ENCODE results near the gene PCDHB13.
"Not testable (repeated sequence)": the region's sequence is repeated elsewhere in the genome, so short reads cannot be mapped to it uniquely, and the experiment has no call there.

PCDHB13 gene

DNA sequence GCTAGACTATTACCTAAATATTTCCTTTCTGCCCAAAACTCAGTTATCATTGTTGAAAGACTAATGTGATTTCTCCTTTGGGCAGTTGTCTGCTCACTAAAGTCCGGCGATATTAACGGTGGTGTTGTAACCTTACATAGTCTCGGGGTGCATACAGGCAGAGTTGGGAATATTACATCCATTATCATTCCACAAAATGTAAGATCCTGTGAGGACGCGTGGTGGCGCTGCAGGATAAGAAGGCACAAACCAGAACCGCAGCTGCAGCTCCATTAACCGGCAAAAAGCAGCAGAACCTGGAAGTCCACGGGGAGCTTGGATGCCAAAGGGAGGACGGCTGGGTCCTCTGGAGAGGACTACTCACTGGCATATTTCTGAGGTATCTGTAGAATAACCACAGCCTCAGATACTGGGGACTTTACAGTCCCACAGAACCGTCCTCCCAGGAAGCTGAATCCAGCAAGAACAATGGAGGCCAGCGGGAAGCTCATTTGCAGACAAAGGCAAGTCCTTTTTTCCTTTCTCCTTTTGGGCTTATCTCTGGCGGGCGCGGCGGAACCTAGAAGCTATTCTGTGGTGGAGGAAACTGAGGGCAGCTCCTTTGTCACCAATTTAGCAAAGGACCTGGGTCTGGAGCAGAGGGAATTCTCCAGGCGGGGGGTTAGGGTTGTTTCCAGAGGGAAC is at the start of gene PCDHB13:
TSS of gene PCDHB13 (plus strand) at position 264 of the 684 bp plus-strand sequence. CDS start at position 469, 205 bp downstream.
- not testable (repeated sequence) for DNase-seq (ENCODE audit: low read depth)

DNA sequence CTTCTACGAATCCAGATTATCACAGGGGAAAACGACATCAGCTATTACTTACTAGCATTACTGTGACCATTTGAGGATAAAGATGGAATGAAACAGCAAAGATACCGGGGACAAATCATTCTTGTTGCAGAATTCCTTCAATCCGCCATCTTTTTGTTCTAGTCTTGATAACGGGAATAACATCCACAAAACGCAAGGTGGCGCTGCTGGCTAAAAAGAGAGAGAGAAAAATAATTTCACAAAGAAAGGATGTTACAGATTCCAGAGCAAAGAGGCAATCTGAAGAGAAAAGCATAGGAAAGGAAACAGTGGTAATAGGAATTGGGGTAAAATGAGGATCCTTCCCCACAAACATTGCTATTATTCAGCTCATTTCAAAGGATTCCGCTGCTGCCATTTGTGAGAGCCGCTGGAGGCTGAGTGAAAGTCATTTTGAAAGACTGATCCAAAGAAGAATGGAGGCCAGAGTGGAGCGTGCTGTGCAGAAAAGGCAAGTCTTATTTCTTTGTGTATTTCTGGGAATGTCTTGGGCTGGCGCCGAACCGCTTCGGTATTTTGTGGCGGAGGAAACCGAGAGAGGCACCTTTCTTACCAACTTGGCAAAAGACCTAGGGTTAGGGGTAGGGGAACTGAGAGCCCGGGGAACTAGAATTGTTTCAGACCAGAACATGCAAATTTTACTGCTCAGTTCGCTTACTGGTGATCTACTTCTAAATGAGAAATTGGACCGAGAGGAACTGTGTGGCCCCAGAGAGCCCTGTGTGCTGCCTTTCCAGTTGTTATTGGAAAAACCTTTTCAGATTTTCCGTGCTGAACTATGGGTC is 41.1 kb upstream of the PCDHB13 start, which contains the start of gene PCDHB7:
TSS of gene PCDHB7 (plus strand) at position 264 of the 824 bp plus-strand sequence. CDS start at position 456, 192 bp downstream.
- DNase-seq (ENCODE audit: low read depth): no peak

DNA sequence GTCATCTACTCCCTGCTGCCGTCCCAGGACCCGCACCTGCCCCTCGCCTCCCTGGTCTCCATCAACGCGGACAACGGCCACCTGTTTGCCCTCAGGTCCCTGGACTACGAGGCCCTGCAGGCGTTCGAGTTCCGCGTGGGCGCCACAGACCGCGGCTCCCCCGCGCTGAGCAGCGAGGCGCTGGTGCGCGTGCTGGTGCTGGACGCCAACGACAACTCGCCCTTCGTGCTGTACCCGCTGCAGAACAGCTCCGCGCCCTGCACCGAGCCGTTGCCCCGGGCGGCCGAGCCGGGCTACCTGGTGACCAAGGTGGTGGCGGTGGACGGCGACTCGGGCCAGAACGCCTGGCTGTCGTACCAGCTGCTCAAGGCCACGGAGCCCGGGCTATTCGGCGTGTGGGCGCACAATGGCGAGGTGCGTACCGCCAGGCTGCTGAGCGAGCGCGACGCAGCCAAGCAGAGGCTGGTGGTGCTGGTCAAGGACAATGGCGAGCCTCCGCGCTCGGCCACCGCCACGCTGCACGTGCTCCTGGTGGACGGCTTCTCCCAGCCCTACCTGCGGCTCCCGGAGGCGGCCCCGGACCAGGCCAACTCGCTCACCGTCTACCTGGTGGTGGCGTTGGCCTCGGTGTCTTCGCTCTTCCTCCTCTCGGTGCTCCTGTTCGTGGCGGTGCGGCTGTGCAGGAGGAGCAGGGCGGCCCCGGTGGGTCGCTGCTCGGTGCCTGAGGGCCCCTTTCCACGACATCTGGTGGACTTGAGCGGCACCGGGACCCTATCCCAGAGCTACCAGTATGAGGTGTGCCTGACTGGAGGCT is 39.2 kb upstream of the PCDHB13 start:
- not testable (repeated sequence) for DNase-seq (ENCODE audit: low read depth)

DNA sequence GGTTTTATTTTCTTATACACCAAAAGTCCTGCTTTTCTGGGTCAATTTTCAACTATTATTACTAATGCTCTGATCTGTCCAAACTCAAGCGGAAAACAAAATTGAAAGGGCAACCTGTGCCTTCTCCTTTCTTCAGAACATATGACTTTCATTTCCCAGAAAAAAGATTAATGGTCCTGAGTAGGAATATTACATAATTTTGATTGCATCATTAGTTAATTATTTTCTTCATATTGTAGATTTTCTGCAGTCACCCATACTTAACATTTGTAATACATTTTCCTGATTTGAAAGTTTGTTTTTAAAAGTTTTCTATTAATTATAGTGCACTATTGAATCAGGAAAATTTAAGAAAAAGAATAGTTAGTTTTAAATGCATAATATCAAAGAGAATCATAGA is 37.8 kb upstream of the PCDHB13 start:
- DNase-seq (ENCODE audit: low read depth): no peak

DNA sequence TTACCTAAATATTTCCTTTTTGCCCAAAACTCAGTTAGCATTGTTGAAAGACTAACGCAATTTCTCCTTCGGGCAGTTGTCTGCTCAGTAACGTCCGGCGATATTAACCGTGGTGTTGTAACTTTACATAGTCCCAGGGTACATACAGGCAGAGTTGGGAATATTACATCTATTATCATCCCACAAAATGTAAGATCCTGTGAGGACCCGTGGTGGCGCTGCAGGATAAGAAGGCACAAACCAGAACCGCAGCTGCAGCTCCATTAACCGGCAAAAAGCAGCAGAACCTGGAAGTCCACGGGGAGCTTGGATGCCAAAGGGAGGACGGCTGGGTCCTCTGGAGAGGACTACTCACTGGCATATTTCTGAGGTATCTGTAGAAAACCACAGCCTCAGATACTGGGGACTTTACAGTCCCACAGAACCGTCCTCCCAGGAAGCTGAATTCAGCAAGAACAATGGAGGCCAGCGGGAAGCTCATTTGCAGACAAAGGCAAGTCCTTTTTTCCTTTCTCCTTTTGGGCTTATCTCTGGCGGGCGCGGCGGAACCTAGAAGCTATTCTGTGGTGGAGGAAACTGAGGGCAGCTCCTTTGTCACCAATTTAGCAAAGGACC is 36.0 kb upstream of the PCDHB13 start, which contains the start of gene PCDHB8:
TSS of gene PCDHB8 (plus strand) at position 214 of the 615 bp plus-strand sequence. CDS start at position 459, 245 bp downstream.
- DNase-seq (ENCODE audit: low read depth): not testable (repeated sequence)

DNA sequence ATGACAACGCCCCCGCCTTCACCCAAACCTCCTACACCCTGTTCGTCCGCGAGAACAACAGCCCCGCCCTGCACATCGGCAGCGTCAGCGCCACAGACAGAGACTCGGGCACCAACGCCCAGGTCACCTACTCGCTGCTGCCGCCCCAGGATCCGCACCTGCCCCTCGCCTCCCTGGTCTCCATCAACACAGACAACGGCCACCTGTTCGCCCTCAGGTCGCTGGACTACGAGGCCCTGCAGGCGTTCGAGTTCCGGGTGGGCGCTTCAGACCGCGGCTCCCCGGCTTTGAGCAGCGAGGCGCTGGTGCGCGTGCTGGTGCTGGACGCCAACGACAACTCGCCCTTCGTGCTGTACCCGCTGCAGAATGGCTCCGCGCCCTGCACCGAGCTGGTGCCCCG is 34.3 kb upstream of the PCDHB13 start:
- not testable (repeated sequence) for DNase-seq (ENCODE audit: low read depth)

DNA sequence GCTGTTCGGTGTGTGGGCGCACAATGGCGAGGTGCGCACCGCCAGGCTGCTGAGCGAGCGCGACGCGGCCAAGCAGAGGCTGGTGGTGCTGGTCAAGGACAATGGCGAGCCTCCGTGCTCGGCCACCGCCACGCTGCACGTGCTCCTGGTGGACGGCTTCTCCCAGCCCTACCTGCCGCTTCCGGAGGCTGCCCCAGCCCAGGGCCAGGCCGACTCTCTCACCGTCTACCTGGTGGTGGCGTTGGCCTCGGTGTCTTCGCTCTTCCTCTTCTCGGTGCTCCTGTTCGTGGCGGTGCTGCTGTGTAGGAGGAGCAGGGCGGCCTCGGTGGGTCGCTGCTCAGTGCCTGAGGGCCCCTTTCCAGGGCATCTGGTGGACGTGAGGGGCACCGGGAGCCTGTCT is 33.8 kb upstream of the PCDHB13 start:
- not testable (repeated sequence) for DNase-seq (ENCODE audit: low read depth)

DNA sequence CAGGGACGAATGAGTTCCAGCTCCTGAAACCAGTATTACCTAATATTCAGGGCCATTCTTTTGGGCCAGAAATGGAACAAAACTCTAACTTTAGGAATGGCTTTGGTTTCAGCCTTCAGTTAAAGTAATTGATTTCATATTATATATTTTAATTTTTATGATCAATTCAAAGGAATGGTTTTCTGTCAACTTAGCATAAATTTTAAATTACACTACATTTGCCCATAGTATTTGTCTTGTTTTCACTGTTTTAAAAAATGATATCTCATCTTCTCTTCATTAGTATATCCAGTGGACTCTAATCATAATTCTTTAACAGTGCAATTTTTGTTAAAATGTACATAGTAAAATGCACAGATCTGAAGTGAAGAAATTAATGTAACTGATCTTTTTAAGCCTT is 33.4 kb upstream of the PCDHB13 start:
- DNase-seq (ENCODE audit: low read depth): no peak

DNA sequence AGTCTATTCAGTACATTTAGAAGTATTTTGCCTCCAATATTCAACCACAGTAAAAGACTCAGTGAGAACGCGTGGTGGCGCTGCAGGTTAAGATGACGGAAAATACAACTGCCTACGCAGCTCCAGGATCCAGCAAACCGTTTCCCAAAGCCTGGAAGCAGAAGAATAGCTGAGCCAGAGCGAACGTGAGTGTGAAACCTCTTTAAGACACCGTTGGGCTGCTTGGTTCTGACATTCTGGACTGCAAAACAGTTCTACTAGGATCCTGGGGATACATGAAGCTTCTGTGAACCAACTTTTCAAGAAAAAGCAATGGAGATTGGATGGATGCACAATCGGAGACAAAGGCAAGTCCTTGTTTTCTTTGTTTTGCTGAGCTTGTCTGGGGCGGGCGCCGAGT is 31.5 kb upstream of the PCDHB13 start, which contains the start of gene PCDHB16:
TSS of gene PCDHB16 (plus strand) at position 140 of the 400 bp plus-strand sequence. CDS start at position 313, 173 bp downstream.
- DNase-seq (ENCODE audit: low read depth): no peak

DNA sequence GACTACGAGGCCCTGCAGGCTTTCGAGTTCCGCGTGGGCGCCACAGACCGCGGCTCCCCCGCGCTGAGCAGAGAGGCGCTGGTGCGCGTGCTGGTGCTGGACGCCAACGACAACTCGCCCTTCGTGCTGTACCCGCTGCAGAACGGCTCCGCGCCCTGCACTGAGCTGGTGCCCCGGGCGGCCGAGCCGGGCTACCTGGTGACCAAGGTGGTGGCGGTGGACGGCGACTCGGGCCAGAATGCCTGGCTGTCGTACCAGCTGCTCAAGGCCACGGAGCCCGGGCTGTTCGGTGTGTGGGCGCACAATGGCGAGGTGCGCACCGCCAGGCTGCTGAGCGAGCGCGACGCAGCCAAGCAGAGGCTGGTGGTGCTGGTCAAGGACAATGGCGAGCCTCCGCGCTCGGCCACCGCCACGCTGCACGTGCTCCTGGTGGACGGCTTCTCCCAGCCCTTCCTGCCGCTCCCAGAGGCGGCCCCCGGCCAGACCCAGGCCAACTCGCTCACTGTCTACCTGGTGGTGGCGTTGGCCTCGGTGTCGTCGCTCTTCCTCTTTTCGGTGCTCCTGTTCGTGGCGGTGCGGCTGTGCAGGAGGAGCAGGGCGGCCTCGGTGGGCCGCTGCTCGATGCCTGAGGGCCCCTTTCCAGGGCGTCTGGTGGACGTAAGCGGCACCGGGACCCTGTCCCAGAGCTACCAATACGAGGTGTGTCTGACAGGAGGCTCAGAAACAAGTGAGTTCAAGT is 29.4 kb upstream of the PCDHB13 start:
- not testable (repeated sequence) for DNase-seq (ENCODE audit: low read depth)

DNA sequence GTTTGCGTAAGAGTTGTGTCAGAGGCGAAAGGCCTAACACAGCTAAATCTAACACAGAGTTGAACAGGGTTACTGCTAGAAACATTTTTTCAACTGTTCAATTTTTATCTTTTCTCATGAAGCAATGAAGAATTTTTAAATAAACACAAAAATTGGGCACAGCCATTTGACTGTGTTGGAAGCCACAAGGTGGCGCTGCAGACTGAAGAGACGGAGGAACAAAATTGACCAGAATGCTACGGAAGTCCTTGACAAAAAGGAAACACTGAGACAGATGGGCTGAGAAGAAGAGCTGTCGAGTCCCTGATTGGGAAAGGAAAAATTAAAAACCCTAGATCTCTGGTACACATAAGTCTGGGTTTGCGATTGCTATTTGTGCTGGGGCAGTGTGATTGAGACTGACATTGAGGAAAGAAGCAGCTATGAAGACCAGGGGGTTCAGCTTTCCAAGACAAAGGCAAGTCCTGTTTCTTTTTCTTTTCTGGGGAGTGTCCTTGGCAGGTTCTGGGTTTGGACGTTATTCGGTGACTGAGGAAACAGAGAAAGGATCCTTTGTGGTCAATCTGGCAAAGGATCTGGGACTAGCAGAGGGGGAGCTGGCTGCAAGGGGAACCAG is 26.7 kb upstream of the PCDHB13 start, which contains the start of gene PCDHB9:
TSS of gene PCDHB9 (plus strand) at position 265 of the 616 bp plus-strand sequence. CDS start at position 423, 158 bp downstream.
- DNase-seq (ENCODE audit: low read depth): no peak

DNA sequence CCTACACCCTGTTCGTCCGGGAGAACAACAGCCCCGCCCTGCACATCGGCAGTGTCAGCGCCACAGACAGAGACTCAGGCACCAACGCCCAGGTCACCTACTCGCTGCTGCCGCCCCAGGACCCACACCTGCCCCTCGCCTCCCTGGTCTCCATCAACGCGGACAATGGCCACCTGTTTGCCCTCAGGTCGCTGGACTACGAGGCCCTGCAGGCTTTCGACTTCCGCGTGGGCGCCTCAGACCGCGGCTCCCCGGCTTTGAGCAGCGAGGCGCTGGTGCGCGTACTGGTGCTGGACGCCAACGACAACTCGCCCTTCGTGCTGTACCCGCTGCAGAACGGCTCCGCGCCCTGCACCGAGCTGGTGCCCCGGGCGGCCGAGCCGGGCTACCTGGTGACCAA is 25.0 kb upstream of the PCDHB13 start:
- DNase-seq (ENCODE audit: low read depth): not testable (repeated sequence)

DNA sequence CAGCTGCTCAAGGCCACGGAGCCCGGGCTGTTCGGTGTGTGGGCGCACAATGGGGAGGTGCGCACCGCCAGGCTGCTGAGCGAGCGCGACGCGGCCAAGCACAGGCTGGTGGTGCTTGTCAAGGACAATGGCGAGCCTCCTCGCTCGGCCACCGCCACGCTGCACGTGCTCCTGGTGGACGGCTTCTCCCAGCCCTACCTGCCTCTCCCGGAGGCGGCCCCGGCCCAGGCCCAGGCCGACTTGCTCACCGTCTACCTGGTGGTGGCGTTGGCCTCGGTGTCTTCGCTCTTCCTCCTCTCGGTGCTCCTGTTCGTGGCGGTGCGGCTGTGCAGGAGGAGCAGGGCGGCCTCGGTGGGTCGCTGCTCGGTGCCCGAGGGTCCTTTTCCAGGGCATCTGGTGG is 24.6 kb upstream of the PCDHB13 start:
- DNase-seq (ENCODE audit: low read depth): not testable (repeated sequence)

DNA sequence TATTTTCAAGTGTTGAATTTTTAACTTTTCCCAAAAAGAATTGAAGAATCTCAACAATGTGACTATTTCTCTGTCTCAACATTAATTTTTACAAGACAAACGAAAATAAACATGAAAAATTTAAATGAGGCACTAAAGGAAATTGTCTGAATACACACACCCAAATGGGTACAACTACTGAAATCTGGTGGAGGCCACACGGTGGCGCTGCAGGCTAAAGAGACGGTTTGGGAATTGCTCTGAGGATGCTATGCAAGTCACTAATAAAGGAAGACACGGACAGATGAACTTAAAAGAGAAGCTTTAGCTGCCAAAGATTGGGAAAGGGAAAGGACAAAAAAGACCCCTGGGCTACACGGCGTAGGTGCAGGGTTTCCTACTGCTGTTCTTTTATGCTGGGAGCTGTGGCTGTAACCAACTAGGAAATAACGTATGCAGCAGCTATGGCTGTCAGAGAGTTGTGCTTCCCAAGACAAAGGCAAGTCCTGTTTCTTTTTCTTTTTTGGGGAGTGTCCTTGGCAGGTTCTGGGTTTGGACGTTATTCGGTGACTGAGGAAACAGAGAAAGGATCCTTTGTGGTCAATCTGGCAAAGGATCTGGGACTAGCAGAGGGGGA is 21.5 kb upstream of the PCDHB13 start, which contains the start of gene PCDHB10:
TSS of gene PCDHB10 (plus strand) at position 244 of the 616 bp plus-strand sequence. CDS start at position 444, 200 bp downstream.
- no peak for DNase-seq (ENCODE audit: low read depth)

DNA sequence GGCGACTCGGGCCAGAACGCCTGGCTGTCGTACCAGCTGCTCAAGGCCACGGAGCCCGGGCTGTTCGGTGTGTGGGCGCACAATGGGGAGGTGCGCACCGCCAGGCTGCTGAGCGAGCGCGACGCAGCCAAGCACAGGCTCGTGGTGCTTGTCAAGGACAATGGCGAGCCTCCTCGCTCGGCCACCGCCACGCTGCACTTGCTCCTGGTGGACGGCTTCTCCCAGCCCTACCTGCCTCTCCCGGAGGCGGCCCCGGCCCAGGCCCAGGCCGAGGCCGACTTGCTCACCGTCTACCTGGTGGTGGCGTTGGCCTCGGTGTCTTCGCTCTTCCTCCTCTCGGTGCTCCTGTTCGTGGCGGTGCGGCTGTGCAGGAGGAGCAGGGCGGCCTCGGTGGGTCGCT is 19.4 kb upstream of the PCDHB13 start:
- not testable (repeated sequence) for DNase-seq (ENCODE audit: low read depth)

DNA sequence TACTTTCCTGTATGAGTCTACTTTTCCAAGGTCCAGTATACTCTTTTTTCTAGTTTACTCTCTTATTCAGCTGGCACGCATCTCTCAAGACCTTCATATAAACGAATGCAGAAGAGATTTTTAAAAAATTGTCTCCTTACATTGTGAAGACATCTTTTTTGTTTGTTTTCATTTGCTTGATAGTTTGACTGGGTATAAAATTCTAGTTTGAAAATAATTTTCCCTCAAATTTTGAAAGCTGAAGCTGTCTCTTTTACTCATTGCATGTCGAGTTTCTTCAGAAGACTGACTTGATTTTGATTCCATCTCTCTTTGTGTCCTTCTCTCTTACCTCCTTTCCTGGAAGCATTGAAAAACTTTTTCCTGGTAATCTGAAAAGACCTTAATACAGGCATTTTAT is 17.4 kb upstream of the PCDHB13 start:
- no peak for DNase-seq (ENCODE audit: low read depth)

DNA sequence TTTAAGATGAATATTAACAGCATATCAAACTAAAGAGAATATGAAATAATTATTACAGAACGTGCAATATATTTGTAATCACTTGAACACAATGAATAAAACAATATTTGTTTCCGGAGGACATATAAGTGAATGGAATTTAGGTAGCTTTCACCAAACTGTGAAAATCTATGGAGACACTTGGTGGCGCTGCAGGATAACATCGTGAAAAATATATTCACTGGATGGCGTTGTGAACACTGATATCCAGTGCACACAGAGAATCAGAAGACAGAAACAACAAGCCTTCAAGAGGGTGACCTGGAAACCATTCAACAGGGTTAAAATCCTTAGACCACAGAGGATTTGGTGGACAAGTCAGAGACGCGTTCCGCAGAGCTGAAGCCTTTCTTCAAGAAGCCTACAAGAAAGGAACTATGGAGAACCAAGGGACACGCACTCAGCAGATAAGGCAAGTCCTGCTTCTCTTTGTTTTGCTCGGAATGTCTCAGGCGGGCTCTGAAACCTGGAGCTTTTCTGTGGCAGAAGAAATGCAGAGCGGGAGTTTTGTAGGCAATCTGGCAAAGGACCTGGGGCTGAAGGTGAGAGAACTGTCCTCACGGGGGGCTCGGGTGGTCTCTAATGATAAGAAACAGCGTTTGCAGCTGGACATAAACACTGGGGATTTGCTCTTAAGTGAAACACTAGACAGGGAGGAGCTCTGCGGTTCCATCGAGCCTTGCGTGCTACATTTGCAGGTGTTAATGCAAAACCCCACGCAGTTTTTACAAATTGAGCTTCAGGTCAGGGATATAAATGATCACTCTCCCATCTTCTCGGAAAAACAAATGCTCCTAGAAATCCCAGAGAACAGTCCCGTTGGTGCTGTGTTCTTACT is 14.1 kb upstream of the PCDHB13 start, which contains the start of gene PCDHB11:
TSS of gene PCDHB11 (plus strand) at position 269 of the 877 bp plus-strand sequence. CDS start at position 417, 148 bp downstream.
- DNase-seq (ENCODE audit: low read depth): no peak

DNA sequence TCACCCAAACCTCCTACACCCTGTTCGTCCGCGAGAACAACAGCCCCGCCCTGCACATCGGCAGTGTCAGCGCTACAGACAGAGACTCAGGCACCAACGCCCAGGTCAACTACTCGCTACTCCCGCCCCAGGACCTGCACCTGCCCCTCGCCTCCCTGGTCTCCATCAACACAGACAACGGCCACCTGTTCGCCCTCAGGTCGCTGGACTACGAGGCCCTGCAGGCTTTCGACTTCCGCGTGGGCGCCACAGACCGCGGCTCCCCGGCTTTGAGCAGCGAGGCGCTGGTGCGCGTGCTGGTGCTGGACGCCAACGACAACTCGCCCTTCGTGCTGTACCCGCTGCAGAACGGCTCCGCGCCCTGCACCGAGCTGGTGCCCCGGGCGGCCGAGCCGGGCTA is 12.6 kb upstream of the PCDHB13 start:
- DNase-seq (ENCODE audit: low read depth): not testable (repeated sequence)

Measured in HS-5 (cell line).